ENCODE measurements around the gene ITFG1. TPM values are rescaled to one million over a fixed set of nuclear protein-coding genes. Genes with fewer than 3 reads are reported as not detected.

ITFG1 gene
- polyA plus RNA-seq, 2 donors: 9.0 to 16.8 TPM

- 78 to 80% methylated on average over 4 of the region's 4 CpGs for WGBS, 2 donors
- Histone ChIP-seq H3K27me3 (ENCODE audit: control insufficient read depth in 1 of 2, insufficient read depth in 2 of 2, low read length in 2 of 2) (no peaks in the 10 kb centered on the region), H3K36me3 (ENCODE audit: control insufficient read depth in 2 of 2, insufficient read depth in 2 of 2, low read length in 1 of 2) (no peaks in the 10 kb centered on the region), H3K9me3 (ENCODE audit: control insufficient read depth in 2 of 2, insufficient read depth in 1 of 2, low read depth in 1 of 2, low read length in 1 of 2) (no peaks in the 10 kb centered on the region), H3K27ac (ENCODE audit: low read depth in 2 of 2, low read length in 1 of 2) (no peak overlapping the region), H3K4me1 (ENCODE audit: control insufficient read depth in 2 of 2, insufficient read depth in 2 of 2, low read length in 1 of 2) (no peaks in the 10 kb centered on the region), H3K4me3 (ENCODE audit: low read depth in 1 of 2, low read length in 2 of 2) (no peak overlapping the region)
Observed at GRCh38 chr16:47244206-47244605, 216.7 kb downstream of the ITFG1 start.

GRCh38 chr16:47241061-47241460 lies 219.8 kb downstream of the ITFG1 start:
- Histone ChIP-seq H3K4me3 (ENCODE audit: low read depth in 1 of 2, low read length in 2 of 2) (no peak overlapping the region), H3K4me1 (ENCODE audit: control insufficient read depth in 2 of 2, insufficient read depth in 2 of 2, low read length in 1 of 2) (no peaks in the 10 kb centered on the region), H3K27me3 (ENCODE audit: control insufficient read depth in 1 of 2, insufficient read depth in 2 of 2, low read length in 2 of 2) (no peaks in the 10 kb centered on the region), H3K27ac (ENCODE audit: low read depth in 2 of 2, low read length in 1 of 2) (no peak overlapping the region), H3K9me3 (ENCODE audit: control insufficient read depth in 2 of 2, insufficient read depth in 1 of 2, low read depth in 1 of 2, low read length in 1 of 2) (no peaks in the 10 kb centered on the region), H3K36me3 (ENCODE audit: control insufficient read depth in 2 of 2, insufficient read depth in 2 of 2, low read length in 1 of 2) (no peaks in the 10 kb centered on the region)

GRCh38 chr16:47236716-47237115 lies 224.1 kb downstream of the ITFG1 start:
- H3K36me3 ChIP-seq (ENCODE audit: control insufficient read depth in 2 of 2, insufficient read depth in 2 of 2, low read length in 1 of 2): no peaks in the 10 kb centered on the region

GRCh38 chr16:47230296-47230695 lies 230.6 kb downstream of the ITFG1 start:
- no peaks in the 10 kb centered on the region for H3K9me3 ChIP-seq (ENCODE audit: control insufficient read depth in 2 of 2, insufficient read depth in 1 of 2, low read depth in 1 of 2, low read length in 1 of 2)
- 88 to 93% methylated on average over 6 of the region's 6 CpGs for WGBS, 2 donors
- H3K36me3 ChIP-seq (ENCODE audit: control insufficient read depth in 2 of 2, insufficient read depth in 2 of 2, low read length in 1 of 2): peaks cover 0 to 2% of the 10 kb centered on the region in 2 donors
- no peaks in the 10 kb centered on the region for H3K27me3 ChIP-seq (ENCODE audit: control insufficient read depth in 1 of 2, insufficient read depth in 2 of 2, low read length in 2 of 2)
- no peaks in the 10 kb centered on the region for H3K4me1 ChIP-seq (ENCODE audit: control insufficient read depth in 2 of 2, insufficient read depth in 2 of 2, low read length in 1 of 2)
- H3K4me3 ChIP-seq (ENCODE audit: low read depth in 1 of 2, low read length in 2 of 2): no peak overlapping the region
- no peak overlapping the region for H3K27ac ChIP-seq (ENCODE audit: low read depth in 2 of 2, low read length in 1 of 2)

More at GRCh38 chr16:47236716-47237115, 224.1 kb downstream of the ITFG1 start:
- H3K27ac ChIP-seq (ENCODE audit: low read depth in 2 of 2, low read length in 1 of 2): no peak overlapping the region
- no peaks in the 10 kb centered on the region for H3K4me1 ChIP-seq (ENCODE audit: control insufficient read depth in 2 of 2, insufficient read depth in 2 of 2, low read length in 1 of 2)
- no peaks in the 10 kb centered on the region for H3K27me3 ChIP-seq (ENCODE audit: control insufficient read depth in 1 of 2, insufficient read depth in 2 of 2, low read length in 2 of 2)
- no peaks in the 10 kb centered on the region for H3K9me3 ChIP-seq (ENCODE audit: control insufficient read depth in 2 of 2, insufficient read depth in 1 of 2, low read depth in 1 of 2, low read length in 1 of 2)
- no peak overlapping the region for H3K4me3 ChIP-seq (ENCODE audit: low read depth in 1 of 2, low read length in 2 of 2)
- 84 to 86% methylated on average over 6 of the region's 6 CpGs for WGBS, 2 donors

- Histone ChIP-seq H3K9me3 (ENCODE audit: control insufficient read depth in 2 of 2, insufficient read depth in 1 of 2, low read depth in 1 of 2, low read length in 1 of 2) (no peaks in the 10 kb centered on the region), H3K4me1 (ENCODE audit: control insufficient read depth in 2 of 2, insufficient read depth in 2 of 2, low read length in 1 of 2) (no peaks in the 10 kb centered on the region), H3K36me3 (ENCODE audit: control insufficient read depth in 2 of 2, insufficient read depth in 2 of 2, low read length in 1 of 2) (peaks cover 0 to 2% of the 10 kb centered on the region in 2 donors), H3K27ac (ENCODE audit: low read depth in 2 of 2, low read length in 1 of 2) (no peak overlapping the region), H3K4me3 (ENCODE audit: low read depth in 1 of 2, low read length in 2 of 2) (no peak overlapping the region), H3K27me3 (ENCODE audit: control insufficient read depth in 1 of 2, insufficient read depth in 2 of 2, low read length in 2 of 2) (no peaks in the 10 kb centered on the region)
- WGBS, 2 donors: 81 to 92% methylated on average over 7 of the region's 7 CpGs
Observed at GRCh38 chr16:47229053-47230050, 231.5 kb downstream of the ITFG1 start.

- no peaks in the 10 kb centered on the region for H3K27me3 ChIP-seq (ENCODE audit: control insufficient read depth in 1 of 2, insufficient read depth in 2 of 2, low read length in 2 of 2)
- H3K27ac ChIP-seq (ENCODE audit: low read depth in 2 of 2, low read length in 1 of 2): no peak overlapping the region
- WGBS, 2 donors: 97% methylated on average over 7 of the region's 7 CpGs
- no peaks in the 10 kb centered on the region for H3K4me1 ChIP-seq (ENCODE audit: control insufficient read depth in 2 of 2, insufficient read depth in 2 of 2, low read length in 1 of 2)
- H3K9me3 ChIP-seq (ENCODE audit: control insufficient read depth in 2 of 2, insufficient read depth in 1 of 2, low read depth in 1 of 2, low read length in 1 of 2): no peaks in the 10 kb centered on the region
- H3K4me3 ChIP-seq (ENCODE audit: low read depth in 1 of 2, low read length in 2 of 2): no peak overlapping the region
- peaks cover 0 to 2% of the 10 kb centered on the region in 2 donors for H3K36me3 ChIP-seq (ENCODE audit: control insufficient read depth in 2 of 2, insufficient read depth in 2 of 2, low read length in 1 of 2)
Observed at GRCh38 chr16:47228241-47228640, 232.6 kb downstream of the ITFG1 start.

GRCh38 chr16:47213761-47214440 lies 247.0 kb downstream of the ITFG1 start:
- Histone ChIP-seq H3K9me3 (ENCODE audit: control insufficient read depth in 2 of 2, insufficient read depth in 1 of 2, low read depth in 1 of 2, low read length in 1 of 2) (no peaks in the 10 kb centered on the region), H3K27ac (ENCODE audit: low read depth in 2 of 2, low read length in 1 of 2) (no peak overlapping the region), H3K27me3 (ENCODE audit: control insufficient read depth in 1 of 2, insufficient read depth in 2 of 2, low read length in 2 of 2) (no peaks in the 10 kb centered on the region), H3K36me3 (ENCODE audit: control insufficient read depth in 2 of 2, insufficient read depth in 2 of 2, low read length in 1 of 2) (peaks cover 0 to 2% of the 10 kb centered on the region in 2 donors), H3K4me3 (ENCODE audit: low read depth in 1 of 2, low read length in 2 of 2) (no peak overlapping the region), H3K4me1 (ENCODE audit: control insufficient read depth in 2 of 2, insufficient read depth in 2 of 2, low read length in 1 of 2) (no peaks in the 10 kb centered on the region)
- 92 to 95% methylated on average over 2 of the region's 2 CpGs for WGBS, 2 donors

- H3K4me1 ChIP-seq (ENCODE audit: control insufficient read depth in 2 of 2, insufficient read depth in 2 of 2, low read length in 1 of 2): no peaks in the 10 kb centered on the region
- H3K27ac ChIP-seq (ENCODE audit: low read depth in 2 of 2, low read length in 1 of 2): no peak overlapping the region
- no peaks in the 10 kb centered on the region for H3K36me3 ChIP-seq (ENCODE audit: control insufficient read depth in 2 of 2, insufficient read depth in 2 of 2, low read length in 1 of 2)
- 86 to 90% methylated on average over 4 of the region's 4 CpGs for WGBS, 2 donors
- no peak overlapping the region for H3K4me3 ChIP-seq (ENCODE audit: low read depth in 1 of 2, low read length in 2 of 2)
- H3K9me3 ChIP-seq (ENCODE audit: control insufficient read depth in 2 of 2, insufficient read depth in 1 of 2, low read depth in 1 of 2, low read length in 1 of 2): no peaks in the 10 kb centered on the region
- no peaks in the 10 kb centered on the region for H3K27me3 ChIP-seq (ENCODE audit: control insufficient read depth in 1 of 2, insufficient read depth in 2 of 2, low read length in 2 of 2)
Observed at GRCh38 chr16:47211218-47211617, 249.6 kb downstream of the ITFG1 start.

GRCh38 chr16:47204736-47205504 lies 255.9 kb downstream of the ITFG1 start:
- WGBS, 2 donors: 70 to 73% methylated on average over 4 of the region's 4 CpGs
- H3K4me1 ChIP-seq (ENCODE audit: control insufficient read depth in 2 of 2, insufficient read depth in 2 of 2, low read length in 1 of 2): no peaks in the 10 kb centered on the region
- H3K27ac ChIP-seq (ENCODE audit: low read depth in 2 of 2, low read length in 1 of 2): no peak overlapping the region

More at GRCh38 chr16:47204736-47205504, 255.9 kb downstream of the ITFG1 start:
- H3K4me3 ChIP-seq (ENCODE audit: low read depth in 1 of 2, low read length in 2 of 2): no peak overlapping the region
- H3K9me3 ChIP-seq (ENCODE audit: control insufficient read depth in 2 of 2, insufficient read depth in 1 of 2, low read depth in 1 of 2, low read length in 1 of 2): no peaks in the 10 kb centered on the region
- no peaks in the 10 kb centered on the region for H3K36me3 ChIP-seq (ENCODE audit: control insufficient read depth in 2 of 2, insufficient read depth in 2 of 2, low read length in 1 of 2)
- no peaks in the 10 kb centered on the region for H3K27me3 ChIP-seq (ENCODE audit: control insufficient read depth in 1 of 2, insufficient read depth in 2 of 2, low read length in 2 of 2)

Measured in esophagus (tissue), 2 donors.